Prostate gland (tissue), 2 donors: ENCODE results near the gene LUZP1.

ENCODE experiments used
- CTCF ChIP-seq, 4 experiments: fragments of 200-600 bp in 2 of 4; fragments of 450-650 bp in 2 of 4; sonication (generic) in 2 of 4; IDR thresholded peaks; 1 replicate in 3 of 4; 2 replicates in 1 of 4; pipeline ENCODE4 v1.5.1; 2016 to 2019; ENCODE audit warnings: antibody characterized with exemption in 4 of 4, mild to moderate bottlenecking in 2 of 4, moderate library complexity in 2 of 4
- POLR2AphosphoS5 ChIP-seq: sonication (generic); formaldehyde crosslinking; IDR thresholded peaks from one replicate; pipeline ENCODE4 v1.6.1; 2017; ENCODE audit warnings: antibody characterized with exemption

GRCh38 chr1:23126801-23127200 lies 41.9 kb downstream of the LUZP1 start:
- TF ChIP-seq CTCF (IDR thresholded peaks at IDR 0.05) (no peak), POLR2AphosphoS5 (peak; percentile 51)
